HCT116 (cell line): ENCODE data around the gene PLAAT3. TPM values are rescaled to one million over a fixed set of nuclear protein-coding genes. Genes with fewer than 3 reads are reported as not detected.

Experiments
- ATAC-seq: fragments of 200-7000 bp; cut with Tn5 transposase; 2 replicates; pipeline ENCODE4 v1.9.1; 2020; ENCODE audit warnings: mild to moderate bottlenecking, moderate library complexity
- BruUV-seq: library from RNA; stranded (reverse); fragments of 400-500 nt; replicated peaks from 2 replicates; lab custom pipeline; 2021; lab: Mats Ljungman, UMichigan
- CTCF ChIA-PET: fragments of 300-600 bp; sonication (Branson Sonifier 250); formaldehyde crosslinking; loops from one replicate; lab custom pipeline; 2021; ENCODE audit warnings: antibody characterized with exemption; lab: Charles Lee
- POLR2A ChIA-PET: fragments of 300-600, 350-600 bp; sonication (Branson Sonifier 250); formaldehyde crosslinking; loops from one replicate; lab custom pipeline; 2021; ENCODE audit warnings: antibody characterized with exemption; lab: Charles Lee
- RAD21 ChIA-PET, 2 experiments: fragments of 300-600 bp; sonication (Branson Sonifier 250); formaldehyde crosslinking; loops; one replicate each; lab custom pipeline; 2023; ENCODE audit warnings: low total read pairs in 2 of 2; ENCODE audit not compliant: uncharacterized antibody in 2 of 2, unreplicated experiment in 2 of 2, low non-redundant PET in 1 of 2; lab: Charles Lee
- DNase-seq: peaks from one replicate; pipeline ENCODE4 v3.0.0-alpha.2; 2010; ENCODE audit warnings: low read depth, low spot score
- H2AFZ ChIP-seq: fragments of 200-600 bp; shearing (Covaris generic), sonication (generic); 2 replicates; pipeline ENCODE4 v1.6.1; 2017; ENCODE audit warnings: low read depth, mixed run types, mixed read lengths, antibody characterized with exemption, low read length; ENCODE audit not compliant: poor library complexity, severe bottlenecking
- H3K27ac ChIP-seq: 2 replicates; pipeline ENCODE4 v1.5.1; 2012; ENCODE audit warnings: low read depth, low read length
- H3K27me3 ChIP-seq: fragments of 200-600 bp; sonication (generic); 2 replicates; pipeline ENCODE4 v1.6.1; 2016; ENCODE audit warnings: mixed run types, low read length, mixed read lengths; ENCODE audit not compliant: insufficient read depth
- H3K36me3 ChIP-seq, 2 experiments: fragments of 200-500 bp in 1 of 2; fragments of 200-600 bp in 1 of 2; sonication (Bioruptor generic) in 1 of 2; sonication (generic) in 1 of 2; 2 replicates each; pipeline versions ENCODE4 v1.5.1 to v1.6.1; 2014 to 2016; ENCODE audit warnings: low read length in 2 of 2, inconsistent platforms in 1 of 2, mixed read lengths in 1 of 2, mixed run types in 1 of 2; ENCODE audit not compliant: insufficient read depth in 2 of 2, control insufficient read depth in 1 of 2
- H3K4me1 ChIP-seq, 2 experiments: fragments of 200-600 bp in 1 of 2; sonication (generic) in 1 of 2; 2 replicates each; pipeline versions ENCODE4 v1.5.1 to v1.6.1; 2012 to 2017; ENCODE audit warnings: low read length in 2 of 2, inconsistent platforms in 1 of 2, mild to moderate bottlenecking in 1 of 2, mixed read lengths in 1 of 2, mixed run types in 1 of 2, moderate library complexity in 1 of 2; ENCODE audit not compliant: insufficient read depth in 2 of 2, control insufficient read depth in 1 of 2
- H3K4me2 ChIP-seq: fragments of 200-600 bp; sonication (generic); 2 replicates; pipeline ENCODE4 v1.6.1; 2017; ENCODE audit warnings: mixed run types, low read length, mixed read lengths
- H3K4me3 ChIP-seq, 2 experiments: fragments of 200-600 bp in 1 of 2; sonication (generic) in 1 of 2; replicated peaks in 1 of 2; 2 replicates each; pipeline ENCODE4 v1.5.1; 2011 to 2016; ENCODE audit warnings: low read length in 2 of 2, control low read depth in 1 of 2, low read depth in 1 of 2, mild to moderate bottlenecking in 1 of 2, mixed read lengths in 1 of 2, mixed run types in 1 of 2
- H3K79me2 ChIP-seq: fragments of 200-600 bp; sonication (generic); 2 replicates; pipeline ENCODE4 v1.6.1; 2017; ENCODE audit warnings: mild to moderate bottlenecking, mixed run types, low read length, moderate library complexity, mixed read lengths; ENCODE audit not compliant: insufficient read depth
- H3K9ac ChIP-seq: fragments of 200-600 bp; sonication (generic); 2 replicates; pipeline ENCODE4 v1.6.1; 2016; ENCODE audit warnings: low read length, mixed read lengths
- H3K9me2 ChIP-seq: fragments of 200-600 bp; sonication (generic), shearing (Covaris generic); 2 replicates; pipeline ENCODE4 v1.6.1; 2017; ENCODE audit warnings: mixed run types, mild to moderate bottlenecking, moderate library complexity; ENCODE audit not compliant: insufficient read depth
- H3K9me3 ChIP-seq, 2 experiments: fragments of 200-500 bp in 1 of 2; fragments of 200-600 bp in 1 of 2; sonication (Bioruptor generic) in 1 of 2; sonication (generic) in 1 of 2; 2 replicates each; pipeline ENCODE4 v1.6.1; 2014 to 2017; ENCODE audit warnings: low read length in 2 of 2, mixed read lengths in 2 of 2, inconsistent platforms in 1 of 2, low read depth in 1 of 2, mild to moderate bottlenecking in 1 of 2, mixed run types in 1 of 2, moderate library complexity in 1 of 2; ENCODE audit not compliant: control insufficient read depth in 1 of 2, insufficient read depth in 1 of 2
- H4K20me1 ChIP-seq: fragments of 200-600 bp; sonication (generic), shearing (Covaris generic); 2 replicates; pipeline ENCODE4 v1.6.1; 2017; ENCODE audit warnings: mixed run types, mild to moderate bottlenecking, moderate library complexity; ENCODE audit not compliant: insufficient read depth
- CBX3 ChIP-seq: IDR thresholded peaks from 2 replicates; pipeline ENCODE4 v1.6.1; 2012; ENCODE audit warnings: low read depth
- CTCF ChIP-seq, 3 experiments: fragments of 200-600 bp in 1 of 3; sonication (generic) in 1 of 3; IDR thresholded peaks in 2 of 3; conservative IDR thresholded peaks in 1 of 3; 2 replicates each; pipeline ENCODE4 v1.5.1; 2012 to 2017; ENCODE audit warnings: low read depth in 2 of 3, low read length in 2 of 3, antibody characterized with exemption in 1 of 3, borderline replicate concordance in 1 of 3, control low read depth in 1 of 3, mild to moderate bottlenecking in 1 of 3, mixed read lengths in 1 of 3, mixed run types in 1 of 3, moderate library complexity in 1 of 3; ENCODE audit not compliant: insufficient read depth in 1 of 3
- EGR1 ChIP-seq: IDR thresholded peaks from 2 replicates; pipeline ENCODE4 v1.6.1; 2012; ENCODE audit warnings: low read depth
- EZH2 ChIP-seq: fragments of 200-600 bp; sonication (generic); IDR thresholded peaks from 2 replicates; pipeline ENCODE4 v1.6.1; 2017; ENCODE audit warnings: antibody characterized with exemption, mixed run types
- FOSL1 ChIP-seq: IDR thresholded peaks from 2 replicates; pipeline ENCODE4 v1.6.1; 2012; ENCODE audit warnings: low read depth
- POLR2A ChIP-seq: IDR thresholded peaks from 2 replicates; pipeline ENCODE4 v1.7.0; 2011; ENCODE audit warnings: borderline replicate concordance; ENCODE audit not compliant: insufficient read depth, insufficient read length; ENCODE audit errors: extremely low read depth
- POLR2AphosphoS5 ChIP-seq: IDR thresholded peaks from 2 replicates; pipeline ENCODE4 v1.6.1; 2011; ENCODE audit warnings: mild to moderate bottlenecking, low read depth, low read length, moderate library complexity
- REST ChIP-seq: IDR thresholded peaks from 2 replicates; pipeline ENCODE4 v1.6.1; 2012; ENCODE audit warnings: low read depth
- SRF ChIP-seq: IDR thresholded peaks from 2 replicates; pipeline ENCODE4 v1.6.1; 2012; ENCODE audit warnings: low read depth
- TCF7L2 ChIP-seq: IDR thresholded peaks from 2 replicates; pipeline ENCODE4 v1.7.0; 2011; ENCODE audit warnings: borderline replicate concordance, inconsistent platforms; ENCODE audit not compliant: insufficient read depth, insufficient read length; ENCODE audit errors: extremely low read depth
- ZFX ChIP-seq: fragments of 450-650 bp; IDR thresholded peaks from 2 replicates; pipeline ENCODE4 v1.6.1; 2017
- ZNF274 ChIP-seq: fragments of 200-500 bp; sonication (Bioruptor generic); IDR thresholded peaks from 2 replicates; pipeline ENCODE4 v1.6.1; 2014; ENCODE audit warnings: mild to moderate bottlenecking, low read depth, low read length, inconsistent platforms
- intact Hi-C: fragments of 100-400 bp; cut with micrococcal nuclease; formaldehyde crosslinking; loops from 2 replicates; pipeline ENCODE4 v1.10.0; 2022
- total RNA-seq: library from RNA; stranded (reverse); gene quantifications from one replicate; pipeline ENCODE4 v1.2.1, GENCODE V29; 2021; ENCODE audit not compliant: unreplicated experiment
- TF ChIP-seq, protein P1 (sequence below): IDR thresholded peaks from 2 replicates; pipeline ENCODE4 v1.6.1; 2011; ENCODE audit warnings: mild to moderate bottlenecking, low read length, moderate library complexity; ENCODE audit not compliant: insufficient replicate concordance; ENCODE audit errors: extremely low read depth

Gene PLAAT3
- total RNA-seq, 1 experiment from 2014 or later = 31.1 TPM

DNA sequence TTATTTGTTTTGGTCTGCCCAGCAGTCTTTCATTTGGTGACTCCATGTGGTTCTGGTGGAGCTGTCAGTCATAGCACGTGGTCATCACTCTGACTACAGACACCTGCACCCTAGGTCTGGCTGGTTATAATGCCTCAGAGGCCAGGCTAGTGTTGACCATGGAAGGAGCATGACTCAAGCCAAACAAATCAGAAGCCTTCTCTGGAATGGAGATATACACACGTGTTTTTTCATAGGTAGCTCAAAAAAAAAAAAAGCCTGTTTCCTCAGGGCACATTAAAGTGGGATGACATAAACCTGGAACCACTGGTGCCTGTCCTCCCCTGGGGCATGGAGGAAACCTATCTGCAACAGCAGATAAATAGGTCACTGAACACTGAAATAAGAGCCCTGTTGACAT, 8.1 kb upstream of the PLAAT3 start (continued):
- no peak for TF ChIP-seq CTCF (IDR thresholded peaks at IDR 0.05 in 2 of 3, conservative IDR thresholded peaks at IDR 0.05 in 1 of 3; ENCODE audit: borderline replicate concordance in 1 of 3, insufficient read depth in 1 of 3, low read depth in 2 of 3, low read length in 2 of 3)

DNA sequence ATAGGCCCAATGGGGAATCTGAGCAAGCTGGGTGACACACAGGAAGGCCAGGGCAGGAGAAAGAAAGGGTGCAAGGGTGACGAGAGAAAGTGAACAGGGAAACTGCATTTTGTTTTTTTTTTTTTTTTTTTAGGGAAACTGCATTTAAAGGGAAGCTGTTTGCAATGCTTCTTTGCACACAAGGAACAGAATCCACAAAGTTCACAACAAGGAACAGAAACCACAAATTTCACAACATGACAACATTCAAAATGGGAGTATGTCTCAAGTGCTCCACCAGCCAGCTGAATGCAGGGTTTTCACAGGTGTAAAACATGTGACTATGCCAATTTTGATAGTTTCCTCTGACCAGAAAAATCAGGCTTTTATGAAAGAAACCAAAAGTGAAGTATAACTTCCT, 6.8 kb upstream of the PLAAT3 start:
- intact Hi-C loops = no loop called here
- Histone ChIP-seq H3K9me3 (no peaks in the 10 kb centered on the region), H3K27ac (no peak overlapping the region), H3K27me3 (0 out of 2 replicates have a peak, but pooled peaks cover 4% of the 10 kb centered on the region), H3K79me2 (no peaks in the 10 kb centered on the region), H3K4me1 (peaks cover 0 to 7% of the 10 kb centered on the region in 2 experiments; a peak in 2 of 4 replicates), H3K36me3 (no peaks in the 10 kb centered on the region), H3K4me2 (no peak overlapping the region), H4K20me1 (no peaks in the 10 kb centered on the region), H3K4me3 (no peak overlapping the region), H2AFZ (no peak overlapping the region), H3K9ac (no peak overlapping the region), H3K9me2 (no peaks in the 10 kb centered on the region)
- DNase-seq (no peak), ATAC-seq (no peak)
- ChIA-PET RAD21 (no interaction called here), POLR2A (no interaction called here), CTCF (interaction anchor here (0.7 to 1.2 kb wide), 2 partner anchors 17 to 18 kb away, joined by 3 to 5 read pairs; no protein-coding TSS in a partner anchor)
- BruUV-seq = no TSS peak
- TF ChIP-seq FOSL1 = no peak
- TF ChIP-seq SRF = no peak
- no peak for TF ChIP-seq EGR1
- no peak for TF ChIP-seq POLR2A
- no peak for TF ChIP-seq REST
- TF ChIP-seq EZH2 = no peak
- TF ChIP-seq ZFX = no peak
- no peak for TF ChIP-seq POLR2AphosphoS5
- TF ChIP-seq TCF7L2 = no peak
- no peak for TF ChIP-seq CBX3
- TF ChIP-seq ZNF274 = no peak
- TF ChIP-seq, protein P1, sequence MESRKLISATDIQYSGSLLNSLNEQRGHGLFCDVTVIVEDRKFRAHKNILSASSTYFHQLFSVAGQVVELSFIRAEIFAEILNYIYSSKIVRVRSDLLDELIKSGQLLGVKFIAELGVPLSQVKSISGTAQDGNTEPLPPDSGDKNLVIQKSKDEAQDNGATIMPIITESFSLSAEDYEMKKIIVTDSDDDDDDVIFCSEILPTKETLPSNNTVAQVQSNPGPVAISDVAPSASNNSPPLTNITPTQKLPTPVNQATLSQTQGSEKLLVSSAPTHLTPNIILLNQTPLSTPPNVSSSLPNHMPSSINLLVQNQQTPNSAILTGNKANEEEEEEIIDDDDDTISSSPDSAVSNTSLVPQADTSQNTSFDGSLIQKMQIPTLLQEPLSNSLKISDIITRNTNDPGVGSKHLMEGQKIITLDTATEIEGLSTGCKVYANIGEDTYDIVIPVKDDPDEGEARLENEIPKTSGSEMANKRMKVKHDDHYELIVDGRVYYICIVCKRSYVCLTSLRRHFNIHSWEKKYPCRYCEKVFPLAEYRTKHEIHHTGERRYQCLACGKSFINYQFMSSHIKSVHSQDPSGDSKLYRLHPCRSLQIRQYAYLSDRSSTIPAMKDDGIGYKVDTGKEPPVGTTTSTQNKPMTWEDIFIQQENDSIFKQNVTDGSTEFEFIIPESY = no peak
